ENCODE results near the gene LRRC8D.

Gene LRRC8D

GRCh38 chr1:89942825-89943658 is 122.2 kb downstream of the LRRC8D start:
- H3K27me3 ChIP-seq (ENCODE audit: insufficient read depth, low read depth, severe bottlenecking): no peaks in the 10 kb centered on the region
- TF ChIP-seq CTCF (IDR thresholded peaks at IDR 0.05; ENCODE audit: low read depth, low read length): no peak
- H3K36me3 ChIP-seq: no peaks in the 10 kb centered on the region
- H3K9me3 ChIP-seq (ENCODE audit: severe bottlenecking): no peaks in the 10 kb centered on the region
- DNase-seq: no peak
- H3K27ac ChIP-seq: no peak overlapping the region
- H3K4me3 ChIP-seq (ENCODE audit: low read depth, low read length): no peak overlapping the region

- Histone ChIP-seq H3K27me3 (ENCODE audit: insufficient read depth, low read depth, severe bottlenecking) (no peaks in the 10 kb centered on the region), H3K9me3 (ENCODE audit: severe bottlenecking) (no peaks in the 10 kb centered on the region), H3K36me3 (no peaks in the 10 kb centered on the region), H3K4me3 (ENCODE audit: low read depth, low read length) (no peak overlapping the region), H3K27ac (no peak overlapping the region)
- no peak for TF ChIP-seq CTCF (IDR thresholded peaks at IDR 0.05; ENCODE audit: low read depth, low read length)
- DNase-seq: no peak
Observed at GRCh38 chr1:89943846-89944781, 123.3 kb downstream of the LRRC8D start.

GRCh38 chr1:89945852-89946476 is 125.1 kb downstream of the LRRC8D start:
- H3K27me3 ChIP-seq (ENCODE audit: insufficient read depth, low read depth, severe bottlenecking): no peaks in the 10 kb centered on the region
- TF ChIP-seq CTCF (IDR thresholded peaks at IDR 0.05; ENCODE audit: low read depth, low read length): no peak
- H3K27ac ChIP-seq: no peak overlapping the region
- H3K9me3 ChIP-seq (ENCODE audit: severe bottlenecking): no peaks in the 10 kb centered on the region
- no peaks in the 10 kb centered on the region for H3K36me3 ChIP-seq
- H3K4me3 ChIP-seq (ENCODE audit: low read depth, low read length): no peak overlapping the region
- DNase-seq: no peak

- Histone ChIP-seq H3K27me3 (ENCODE audit: insufficient read depth, low read depth, severe bottlenecking) (no peaks in the 10 kb centered on the region), H3K4me3 (ENCODE audit: low read depth, low read length) (no peak overlapping the region), H3K9me3 (ENCODE audit: severe bottlenecking) (no peaks in the 10 kb centered on the region), H3K36me3 (no peaks in the 10 kb centered on the region), H3K27ac (no peak overlapping the region)
- no peak for TF ChIP-seq CTCF (IDR thresholded peaks at IDR 0.05; ENCODE audit: low read depth, low read length)
- DNase-seq: no peak
Observed at GRCh38 chr1:89946532-89946931, 125.7 kb downstream of the LRRC8D start.

GRCh38 chr1:89948722-89949345 is 128.0 kb downstream of the LRRC8D start:
- no peak for DNase-seq
- Histone ChIP-seq H3K27ac (no peak overlapping the region), H3K36me3 (no peaks in the 10 kb centered on the region), H3K4me3 (ENCODE audit: low read depth, low read length) (no peak overlapping the region), H3K9me3 (ENCODE audit: severe bottlenecking) (no peaks in the 10 kb centered on the region), H3K27me3 (ENCODE audit: insufficient read depth, low read depth, severe bottlenecking) (no peaks in the 10 kb centered on the region)
- TF ChIP-seq CTCF (IDR thresholded peaks at IDR 0.05; ENCODE audit: low read depth, low read length): no peak

Measured in WERI-Rb-1 (cell line).